SKM-1 treated with dmso at 0.1 percent for 144 hours (cell line): Measurements from ENCODE around the gene PLSCR1.
"Not testable (repeated sequence)": the region's sequence is repeated elsewhere in the genome, so short reads cannot be mapped to it uniquely, and the experiment has no call there.

Experiments
- DNase-seq: peaks from one replicate; lab custom pipeline; 2025; ENCODE audit not compliant: unreplicated experiment; lab: John Stamatoyannopoulos, UW

The PLSCR1 gene

GRCh38 chr3:146550743-146551510 lies 6.5 kb upstream of the PLSCR1 start:
- DNase-seq, result no peak

GRCh38 chr3:146550070-146550615 lies 5.7 kb upstream of the PLSCR1 start:
- DNase-seq, result no peak

GRCh38 chr3:146547235-146547835 lies 2.9 kb upstream of the PLSCR1 start:
- DNase-seq, result no peak

GRCh38 chr3:146546366-146546965 lies 2.1 kb upstream of the PLSCR1 start:
- DNase-seq, result no peak

GRCh38 chr3:146544929-146545528 lies 622 bp upstream of the PLSCR1 start:
- DNase-seq, result no peak

- DNase-seq, result no peak
Observed at GRCh38 chr3:146543461-146544001, 876 bp downstream of the PLSCR1 start.

GRCh38 chr3:146542978-146543377 lies 1.4 kb downstream of the PLSCR1 start:
- no peak for DNase-seq

GRCh38 chr3:146542179-146542578 lies 2.2 kb downstream of the PLSCR1 start:
- peak; percentile 43 for DNase-seq

- DNase-seq, result no peak
Observed at GRCh38 chr3:146540978-146541377, 3.4 kb downstream of the PLSCR1 start.

- no peak for DNase-seq
Observed at GRCh38 chr3:146540236-146540635, 4.2 kb downstream of the PLSCR1 start.

GRCh38 chr3:146539315-146539714 lies 5.1 kb downstream of the PLSCR1 start:
- DNase-seq, result no peak

GRCh38 chr3:146537603-146538002 lies 6.8 kb downstream of the PLSCR1 start:
- no peak for DNase-seq

- DNase-seq, result no peak
Observed at GRCh38 chr3:146536681-146537080, 7.7 kb downstream of the PLSCR1 start.

- no peak for DNase-seq
Observed at GRCh38 chr3:146532406-146532805, 12.0 kb downstream of the PLSCR1 start.

- no peak for DNase-seq
Observed at GRCh38 chr3:146530609-146531008, 13.8 kb downstream of the PLSCR1 start.

GRCh38 chr3:146529021-146529420 lies 15.4 kb downstream of the PLSCR1 start:
- DNase-seq, result no peak

- no peak for DNase-seq
Observed at GRCh38 chr3:146524961-146525360, 19.4 kb downstream of the PLSCR1 start.

GRCh38 chr3:146523531-146523930 lies 20.9 kb downstream of the PLSCR1 start:
- no peak for DNase-seq

GRCh38 chr3:146522174-146523158 lies 21.9 kb downstream of the PLSCR1 start:
- DNase-seq, result not testable (repeated sequence)

GRCh38 chr3:146521394-146521793 lies 23.0 kb downstream of the PLSCR1 start:
- no peak for DNase-seq
